Keratinocyte (primary cell): ENCODE measurements around the gene GRM5. TPM values are rescaled to one million over a fixed set of nuclear protein-coding genes. Genes with fewer than 3 reads are reported as not detected.

Experiments used
- DNase-seq: peaks from one replicate; pipeline ENCODE4 v3.0.0-alpha.2; 2011; ENCODE audit warnings: low read depth, missing footprints, low spot score
- FAIRE-seq: peaks from 2 replicates; lab custom pipeline; 2011; peaks lifted over from hg19 to GRCh38; lab: Jason Lieb, UNC
- H2AFZ ChIP-seq: 2 replicates; pipeline ENCODE4 v1.6.0; 2012; ENCODE audit warnings: low read length, control low read depth, inconsistent platforms; ENCODE audit not compliant: control insufficient read depth
- H3K27ac ChIP-seq: 2 replicates; pipeline ENCODE4 v1.5.1; 2011; ENCODE audit warnings: low read length; ENCODE audit not compliant: control insufficient read depth, insufficient read depth
- H3K27me3 ChIP-seq: 3 replicates; pipeline ENCODE4 v1.6.0; 2011; ENCODE audit warnings: low read length; ENCODE audit not compliant: control insufficient read depth, insufficient read depth; ENCODE audit errors: extremely low read depth
- H3K36me3 ChIP-seq, 2 experiments: 2 replicates in 1 of 2; 3 replicates in 1 of 2; pipeline ENCODE4 v1.5.1; 2011; ENCODE audit warnings: low read length in 2 of 2, mild to moderate bottlenecking in 1 of 2; ENCODE audit not compliant: control insufficient read depth in 2 of 2, insufficient read depth in 2 of 2; ENCODE audit errors: extremely low read depth in 1 of 2
- H3K4me1 ChIP-seq: 3 replicates; pipeline ENCODE4 v1.5.1; 2011; ENCODE audit warnings: low read length; ENCODE audit not compliant: control insufficient read depth, insufficient read depth; ENCODE audit errors: extremely low read depth
- H3K4me2 ChIP-seq: 3 replicates; pipeline ENCODE4 v1.6.0; 2011; ENCODE audit warnings: low read depth, low read length; ENCODE audit not compliant: control insufficient read depth, insufficient read depth; ENCODE audit errors: extremely low read depth
- H3K4me3 ChIP-seq, 3 experiments: fragments of 200-600 bp in 1 of 3; sonication (generic) in 1 of 3; 2 replicates in 2 of 3; 3 replicates in 1 of 3; pipeline ENCODE4 v1.5.1; 2011 to 2016; ENCODE audit warnings: low read length in 3 of 3, mild to moderate bottlenecking in 3 of 3, control low read depth in 2 of 3, inconsistent platforms in 1 of 3, low read depth in 1 of 3, mixed read lengths in 1 of 3, mixed run types in 1 of 3, moderate library complexity in 1 of 3; ENCODE audit not compliant: control insufficient read depth in 2 of 3, insufficient read depth in 2 of 3; ENCODE audit errors: extremely low read depth in 1 of 3
- H3K79me2 ChIP-seq: 2 replicates; pipeline ENCODE4 v1.6.0; 2012; ENCODE audit warnings: low read length; ENCODE audit not compliant: control insufficient read depth, insufficient read depth
- H3K9ac ChIP-seq: 3 replicates; pipeline ENCODE4 v1.6.0; 2011; ENCODE audit warnings: low read length; ENCODE audit not compliant: control insufficient read depth, insufficient read depth; ENCODE audit errors: extremely low read depth
- H3K9me1 ChIP-seq: 3 replicates; pipeline ENCODE4 v1.6.0; 2011; ENCODE audit warnings: low read length; ENCODE audit not compliant: control insufficient read depth, insufficient read depth; ENCODE audit errors: extremely low read depth
- H3K9me3 ChIP-seq: 2 replicates; pipeline ENCODE4 v1.5.1; 2012; ENCODE audit warnings: low read depth, low read length; ENCODE audit not compliant: control insufficient read depth
- H4K20me1 ChIP-seq: 3 replicates; pipeline ENCODE4 v1.6.0; 2011; ENCODE audit warnings: low read length; ENCODE audit not compliant: control insufficient read depth, insufficient read depth; ENCODE audit errors: extremely low read depth
- EZH2 ChIP-seq: IDR thresholded peaks from one replicate; pipeline ENCODE4 v1.6.1; 2012; ENCODE audit warnings: inconsistent platforms, mild to moderate bottlenecking, low read length, moderate library complexity
- dilution Hi-C: fragments of 300-500 bp; cut with MboI; formaldehyde crosslinking; loops from one replicate; pipeline ENCODE4 v1.7.0; 2020; ENCODE audit warnings: low sequenced_read_pairs; ENCODE audit not compliant: extremely low pct_ligation_motif_present
- polyA plus RNA-seq, 5 experiments: library from polyadenylated mRNA; depleted of rRNA in 3 of 5; stranded (reverse) in 3 of 5; stranded (forward) in 1 of 5; unstranded in 1 of 5; fragments of >200 nt; gene quantifications; 1 replicate in 1 of 5; 2 replicates in 3 of 5; 3 replicates in 1 of 5; pipeline versions ENCODE4 v1.2.1 to v1.2.3, GENCODE V29; 2011 to 2012; ENCODE audit warnings: missing spikeins in 2 of 5, low read depth in 1 of 5, low replicate concordance in 1 of 5
- TF ChIP-seq, protein P1 (sequence below), 3 experiments: IDR thresholded peaks in 1 of 3; conservative IDR thresholded peaks in 1 of 3; optimal IDR thresholded peaks in 1 of 3; 2 replicates in 2 of 3; 3 replicates in 1 of 3; pipeline versions ENCODE3 to v1.5.1; 2011; ENCODE audit warnings: low read length in 3 of 3, mild to moderate bottlenecking in 3 of 3, moderate library complexity in 2 of 3, control low read depth in 1 of 3, inconsistent platforms in 1 of 3; ENCODE audit not compliant: insufficient read depth in 2 of 3; ENCODE audit errors: extremely low read depth in 1 of 3

GRM5 gene
- polyA plus RNA-seq, 1 donor (not counting 4 experiments of a cell fraction or from before 2014, with no cell fraction given) = not detected

DNA sequence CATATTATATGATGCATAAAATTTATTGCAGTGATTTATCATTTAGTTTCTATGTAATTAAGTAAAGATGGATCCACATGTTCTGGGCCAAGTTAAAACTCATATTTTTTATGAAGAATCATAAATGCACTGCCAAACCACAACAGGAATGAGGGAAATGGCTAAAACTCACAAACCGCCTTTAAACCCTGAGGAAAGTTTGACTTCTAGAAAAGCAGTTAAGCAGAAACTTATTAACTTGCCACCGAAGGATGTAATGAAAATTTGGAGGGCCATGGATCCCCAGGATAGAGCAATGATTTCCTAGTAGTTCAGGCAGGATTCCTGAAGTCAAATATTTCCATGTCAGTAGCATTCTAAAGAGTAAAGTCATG lies 510.0 kb downstream of the GRM5 start:
- TF ChIP-seq, protein P1, sequence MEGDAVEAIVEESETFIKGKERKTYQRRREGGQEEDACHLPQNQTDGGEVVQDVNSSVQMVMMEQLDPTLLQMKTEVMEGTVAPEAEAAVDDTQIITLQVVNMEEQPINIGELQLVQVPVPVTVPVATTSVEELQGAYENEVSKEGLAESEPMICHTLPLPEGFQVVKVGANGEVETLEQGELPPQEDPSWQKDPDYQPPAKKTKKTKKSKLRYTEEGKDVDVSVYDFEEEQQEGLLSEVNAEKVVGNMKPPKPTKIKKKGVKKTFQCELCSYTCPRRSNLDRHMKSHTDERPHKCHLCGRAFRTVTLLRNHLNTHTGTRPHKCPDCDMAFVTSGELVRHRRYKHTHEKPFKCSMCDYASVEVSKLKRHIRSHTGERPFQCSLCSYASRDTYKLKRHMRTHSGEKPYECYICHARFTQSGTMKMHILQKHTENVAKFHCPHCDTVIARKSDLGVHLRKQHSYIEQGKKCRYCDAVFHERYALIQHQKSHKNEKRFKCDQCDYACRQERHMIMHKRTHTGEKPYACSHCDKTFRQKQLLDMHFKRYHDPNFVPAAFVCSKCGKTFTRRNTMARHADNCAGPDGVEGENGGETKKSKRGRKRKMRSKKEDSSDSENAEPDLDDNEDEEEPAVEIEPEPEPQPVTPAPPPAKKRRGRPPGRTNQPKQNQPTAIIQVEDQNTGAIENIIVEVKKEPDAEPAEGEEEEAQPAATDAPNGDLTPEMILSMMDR (optimal IDR thresholded peaks at IDR 0.05 in 1 of 3, IDR thresholded peaks at IDR 0.05 in 1 of 3, conservative IDR thresholded peaks at IDR 0.05 in 1 of 3; ENCODE audit: extremely low read depth in 1 of 3, insufficient read depth in 2 of 3, low read length in 3 of 3) = no peak
- TF ChIP-seq EZH2 = no peak
- dilution Hi-C loops = no loop called here
- no peaks in the 10 kb centered on the region for H3K9me3 ChIP-seq
- peaks cover 16% of the 10 kb centered on the region for H3K4me1 ChIP-seq
- peak overlapping the region; percentile 85 for H3K27ac ChIP-seq
- peak overlapping the region; percentile 61 for H3K4me2 ChIP-seq
- peak overlapping the region; percentile 43 for H2AFZ ChIP-seq
- FAIRE-seq (no peak), DNase-seq (no peak)
- H3K9ac ChIP-seq = peak overlapping the region; percentile 60
- no peaks in the 10 kb centered on the region for H3K79me2 ChIP-seq
- H3K9me1 ChIP-seq = no peaks in the 10 kb centered on the region
- no peak overlapping the region for H3K4me3 ChIP-seq
- H4K20me1 ChIP-seq = no peaks in the 10 kb centered on the region
- no peaks in the 10 kb centered on the region for H3K27me3 ChIP-seq
- H3K36me3 ChIP-seq = no peaks in the 10 kb centered on the region

DNA sequence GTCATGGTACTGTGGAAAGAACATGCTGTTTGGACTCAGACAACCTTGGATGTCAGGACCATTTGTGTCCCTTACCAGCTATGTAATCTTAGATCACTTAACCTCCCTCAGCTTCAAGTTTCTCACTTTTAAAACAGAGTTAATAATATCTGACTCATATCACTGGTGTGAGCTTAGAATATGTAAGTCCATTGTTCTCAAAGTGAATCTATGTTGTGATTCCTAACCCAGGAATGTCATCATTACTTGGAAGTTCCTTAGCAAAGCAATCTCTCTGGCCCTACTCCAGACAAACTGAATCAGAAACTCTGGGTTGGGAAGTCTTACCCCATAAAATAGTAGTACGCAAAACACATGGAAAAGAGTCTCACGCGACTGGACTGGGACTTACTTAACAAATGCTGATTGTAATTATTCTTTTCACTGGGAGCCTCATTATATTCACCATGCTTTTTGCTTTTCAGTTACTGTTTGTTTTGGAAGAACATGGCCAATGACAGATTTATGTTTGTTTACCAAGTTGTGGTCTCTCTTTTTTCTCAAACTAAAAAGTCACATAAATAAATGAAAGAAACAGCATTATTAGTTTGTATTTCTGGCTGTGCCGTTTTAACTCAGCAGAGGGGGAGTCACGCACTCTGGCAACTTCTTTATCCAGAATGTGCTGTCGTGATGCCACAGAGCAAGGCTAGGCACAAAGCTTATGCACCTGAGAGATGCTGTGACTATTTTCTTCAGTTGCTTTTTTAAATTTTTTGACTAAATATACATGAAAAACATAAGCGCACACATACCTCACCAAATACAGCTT lies 510.6 kb downstream of the GRM5 start:
- Histone ChIP-seq H4K20me1 (no peaks in the 10 kb centered on the region), H3K9me1 (no peaks in the 10 kb centered on the region), H3K4me2 (peak overlapping the region; percentile 61), H3K4me1 (peaks cover 16% of the 10 kb centered on the region), H3K9me3 (no peaks in the 10 kb centered on the region), H3K79me2 (no peaks in the 10 kb centered on the region), H3K27me3 (no peaks in the 10 kb centered on the region), H3K27ac (peak overlapping the region; percentile 85), H3K36me3 (no peaks in the 10 kb centered on the region), H2AFZ (peak overlapping the region; percentile 42), H3K9ac (peak overlapping the region; percentile 60), H3K4me3 (peak overlapping the region in 1 of 3 experiments; percentile 24)
- no peak for TF ChIP-seq EZH2
- TF ChIP-seq, protein P1 (optimal IDR thresholded peaks at IDR 0.05 in 1 of 3, IDR thresholded peaks at IDR 0.05 in 1 of 3, conservative IDR thresholded peaks at IDR 0.05 in 1 of 3; ENCODE audit: extremely low read depth in 1 of 3, insufficient read depth in 2 of 3, low read length in 3 of 3) = no peak
- peak; percentile 92 for DNase-seq
- dilution Hi-C loops = no loop called here
- peak; percentile 90 for FAIRE-seq
